ENCODE measurements around the gene CYSTM1. TPM values are rescaled to one million over a fixed set of nuclear protein-coding genes. Genes with fewer than 3 reads are reported as not detected.

Gene CYSTM1
- total RNA-seq, 1 experiment from 2014 or later = 27.2 TPM

DNA sequence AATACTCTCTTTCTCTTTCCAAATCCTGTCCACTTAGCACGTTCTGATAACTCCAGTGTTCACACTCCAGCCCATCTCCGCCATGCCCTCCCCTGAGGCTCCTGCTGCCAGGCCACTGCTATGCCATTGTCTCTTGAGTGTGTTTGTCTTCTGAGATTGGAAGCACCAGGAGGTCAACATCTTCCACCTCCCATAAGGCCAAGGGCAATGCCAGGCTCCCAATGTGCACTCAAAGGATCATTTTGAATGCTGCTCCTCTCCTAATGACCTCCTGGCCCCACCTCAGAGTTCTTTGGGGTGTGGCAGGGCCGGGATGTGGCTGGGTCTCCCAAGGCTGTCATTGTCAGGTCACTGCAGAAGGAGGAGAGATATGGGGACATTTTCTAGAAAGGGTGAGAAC is 29.7 kb upstream of the CYSTM1 start:
- Histone ChIP-seq H3K4me3 (no peak overlapping the region), H3K36me3 (ENCODE audit: low read depth) (no peaks in the 10 kb centered on the region), H4K20me1 (ENCODE audit: insufficient read depth) (no peaks in the 10 kb centered on the region; the same call in 1 of the 2 replicates), H3K4me2 (no peak overlapping the region), H3K9me3 (ENCODE audit: insufficient read depth, low read depth) (no peaks in the 10 kb centered on the region), H3F3A (ENCODE audit: insufficient read depth, low read depth) (no peaks in the 10 kb centered on the region), H3K9me2 (ENCODE audit: insufficient read depth) (no peaks in the 10 kb centered on the region), H3K4me1 (replicated peaks; ENCODE audit: insufficient read depth) (no peaks in the 10 kb centered on the region), H2AFZ (no peak overlapping the region), H3K27me3 (ENCODE audit: insufficient read depth, low read depth) (no peaks in the 10 kb centered on the region), H3K79me2 (ENCODE audit: low read depth) (no peaks in the 10 kb centered on the region), H3K27ac (no peak overlapping the region)
- CTCF ChIA-PET = interaction anchor here (0.6 to 1.0 kb wide), 6 partner anchors 10 to 358 kb away, joined by 3 to 7 read pairs (median 4); no protein-coding TSS in a partner anchor
- no peak for DNase-seq
- POLR2A ChIA-PET (ENCODE audit: unreplicated experiment) = no interaction called here
- no TSS peak for BruUV-seq (replicated peaks)
- intact Hi-C loops (cut with micrococcal nuclease; ENCODE audit: unreplicated experiment) = loop anchor here (2.0 kb wide), 1 partner anchor 30 kb away; the partner anchor contains the start of gene PURA
- no peak for TF ChIP-seq EZH2 (IDR thresholded peaks at IDR 0.05; ENCODE audit: low read depth)
- TF ChIP-seq, protein P1, sequence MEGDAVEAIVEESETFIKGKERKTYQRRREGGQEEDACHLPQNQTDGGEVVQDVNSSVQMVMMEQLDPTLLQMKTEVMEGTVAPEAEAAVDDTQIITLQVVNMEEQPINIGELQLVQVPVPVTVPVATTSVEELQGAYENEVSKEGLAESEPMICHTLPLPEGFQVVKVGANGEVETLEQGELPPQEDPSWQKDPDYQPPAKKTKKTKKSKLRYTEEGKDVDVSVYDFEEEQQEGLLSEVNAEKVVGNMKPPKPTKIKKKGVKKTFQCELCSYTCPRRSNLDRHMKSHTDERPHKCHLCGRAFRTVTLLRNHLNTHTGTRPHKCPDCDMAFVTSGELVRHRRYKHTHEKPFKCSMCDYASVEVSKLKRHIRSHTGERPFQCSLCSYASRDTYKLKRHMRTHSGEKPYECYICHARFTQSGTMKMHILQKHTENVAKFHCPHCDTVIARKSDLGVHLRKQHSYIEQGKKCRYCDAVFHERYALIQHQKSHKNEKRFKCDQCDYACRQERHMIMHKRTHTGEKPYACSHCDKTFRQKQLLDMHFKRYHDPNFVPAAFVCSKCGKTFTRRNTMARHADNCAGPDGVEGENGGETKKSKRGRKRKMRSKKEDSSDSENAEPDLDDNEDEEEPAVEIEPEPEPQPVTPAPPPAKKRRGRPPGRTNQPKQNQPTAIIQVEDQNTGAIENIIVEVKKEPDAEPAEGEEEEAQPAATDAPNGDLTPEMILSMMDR (conservative IDR thresholded peaks at IDR 0.05) = no peak

DNA sequence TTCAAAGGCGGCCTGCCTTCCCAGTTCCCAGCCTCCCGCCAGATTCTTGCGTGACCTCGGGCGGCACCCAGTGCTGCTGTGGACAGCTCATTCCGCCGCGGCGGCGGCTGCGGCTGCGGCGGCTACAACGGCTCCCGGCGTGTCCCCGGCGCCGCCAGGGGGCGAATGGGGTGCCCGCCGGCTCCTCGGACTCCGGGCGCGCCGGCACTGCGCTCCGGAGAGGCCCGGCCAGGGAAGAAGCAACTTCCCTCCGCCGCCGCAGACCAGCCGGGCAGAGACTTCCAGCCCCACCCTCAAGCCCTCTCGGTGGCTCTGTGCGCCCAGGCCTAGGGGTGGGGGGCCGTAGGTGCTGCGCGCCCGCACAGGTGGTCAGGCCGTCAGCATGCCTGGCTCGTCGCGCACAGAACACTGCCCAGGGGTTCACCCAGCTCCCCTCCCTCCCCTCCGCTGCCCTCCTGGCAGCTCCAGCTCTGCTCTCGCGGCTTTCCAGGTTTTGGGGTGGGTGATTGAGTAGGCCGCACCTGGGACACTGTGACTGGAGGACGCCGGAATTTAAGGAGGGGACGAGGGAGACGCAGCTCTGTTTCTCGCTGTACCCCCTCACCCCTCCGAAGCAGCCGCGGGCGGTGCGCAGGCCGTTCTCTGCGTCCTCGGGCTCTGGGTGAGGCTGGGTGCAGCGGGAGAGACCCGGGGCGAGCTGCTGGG is 29.0 kb upstream of the CYSTM1 start:
- intact Hi-C loops (cut with micrococcal nuclease; ENCODE audit: unreplicated experiment) = loop anchor here (2.0 kb wide), 1 partner anchor 31 kb away; the partner anchor contains the start of gene PURA
- Histone ChIP-seq H3K27me3 (ENCODE audit: insufficient read depth, low read depth) (no peaks in the 10 kb centered on the region), H4K20me1 (ENCODE audit: insufficient read depth) (no peaks in the 10 kb centered on the region; the same call in 1 of the 2 replicates), H2AFZ (no peak overlapping the region), H3K4me3 (no peak overlapping the region), H3F3A (ENCODE audit: insufficient read depth, low read depth) (no peaks in the 10 kb centered on the region), H3K9me3 (ENCODE audit: insufficient read depth, low read depth) (no peaks in the 10 kb centered on the region), H3K4me1 (replicated peaks; ENCODE audit: insufficient read depth) (no peaks in the 10 kb centered on the region), H3K4me2 (no peak overlapping the region), H3K79me2 (ENCODE audit: low read depth) (no peaks in the 10 kb centered on the region), H3K36me3 (ENCODE audit: low read depth) (no peaks in the 10 kb centered on the region), H3K9me2 (ENCODE audit: insufficient read depth) (no peaks in the 10 kb centered on the region), H3K27ac (no peak overlapping the region)
- no peak for TF ChIP-seq EZH2 (IDR thresholded peaks at IDR 0.05; ENCODE audit: low read depth)
- TF ChIP-seq, protein P1 (conservative IDR thresholded peaks at IDR 0.05) = no peak
- BruUV-seq (replicated peaks) = no TSS peak
- ChIA-PET CTCF (interaction anchor here (0.6 to 1.0 kb wide), 7 partner anchors 9 to 359 kb away, joined by 3 to 7 read pairs (median 4); no protein-coding TSS in a partner anchor), POLR2A (ENCODE audit: unreplicated experiment) (no interaction called here)
- DNase-seq = peak in 1 of 2 experiments; percentile 65

DNA sequence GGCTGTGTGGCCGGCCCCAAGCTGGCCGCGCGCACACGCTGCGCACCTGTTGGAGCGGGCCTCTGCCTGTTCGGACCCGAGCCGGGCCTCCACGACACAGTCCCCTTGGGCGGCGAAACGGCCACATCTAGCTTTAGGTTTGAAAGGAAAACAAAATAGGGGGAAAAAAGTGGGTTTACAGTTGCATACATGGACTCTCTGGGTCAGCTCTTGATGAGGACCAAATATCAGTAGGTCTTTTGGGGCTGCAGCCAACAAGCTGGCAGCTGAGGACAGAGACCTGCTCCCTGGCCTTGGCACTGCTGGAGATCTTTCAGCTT is 28.5 kb upstream of the CYSTM1 start:
- intact Hi-C loops (cut with micrococcal nuclease; ENCODE audit: unreplicated experiment) = no loop called here
- Histone ChIP-seq H2AFZ (no peak overlapping the region), H4K20me1 (ENCODE audit: insufficient read depth) (no peaks in the 10 kb centered on the region; the same call in 1 of the 2 replicates), H3F3A (ENCODE audit: insufficient read depth, low read depth) (no peaks in the 10 kb centered on the region), H3K4me1 (replicated peaks; ENCODE audit: insufficient read depth) (no peaks in the 10 kb centered on the region), H3K27ac (no peak overlapping the region), H3K4me3 (no peak overlapping the region), H3K79me2 (ENCODE audit: low read depth) (no peaks in the 10 kb centered on the region), H3K9me2 (ENCODE audit: insufficient read depth) (no peaks in the 10 kb centered on the region), H3K36me3 (ENCODE audit: low read depth) (no peaks in the 10 kb centered on the region), H3K27me3 (ENCODE audit: insufficient read depth, low read depth) (no peaks in the 10 kb centered on the region), H3K9me3 (ENCODE audit: insufficient read depth, low read depth) (no peaks in the 10 kb centered on the region), H3K4me2 (no peak overlapping the region)
- BruUV-seq (replicated peaks) = no TSS peak
- no peak for TF ChIP-seq EZH2 (IDR thresholded peaks at IDR 0.05; ENCODE audit: low read depth)
- TF ChIP-seq, protein P1 (conservative IDR thresholded peaks at IDR 0.05) = no peak
- no peak for DNase-seq
- ChIA-PET POLR2A (ENCODE audit: unreplicated experiment) (no interaction called here), CTCF (no interaction called here)
